HG03469 (cell line): ENCODE results near the gene ATP7A.
"Not testable (repeated sequence)": the region's sequence is repeated elsewhere in the genome, so short reads cannot be mapped to it uniquely, and the experiment has no call there.

ENCODE experiments used
- ATAC-seq: cut with Tn5 transposase; IDR thresholded peaks from one replicate; pipeline ENCODE4 v1.9.1; 2021; ENCODE audit warnings: mild to moderate bottlenecking, moderate library complexity, moderate number of reproducible peaks; ENCODE audit not compliant: unreplicated experiment

Gene ATP7A

GRCh38 chrX:77945031-77945430, 34.5 kb downstream of the ATP7A start:
- ATAC-seq: not testable (repeated sequence)

- ATAC-seq: no peak
These were observed 35.5 kb downstream of the ATP7A start for GRCh38 chrX:77945910-77946545.

GRCh38 chrX:77946571-77946970, 36.1 kb downstream of the ATP7A start:
- no peak for ATAC-seq

- ATAC-seq: no peak
These were observed 39.3 kb downstream of the ATP7A start for GRCh38 chrX:77949840-77950239.

- no peak for ATAC-seq
These were observed 41.7 kb downstream of the ATP7A start for GRCh38 chrX:77952173-77952572.

GRCh38 chrX:77953302-77953701, 42.8 kb downstream of the ATP7A start:
- no peak for ATAC-seq

GRCh38 chrX:77953708-77954107, 43.2 kb downstream of the ATP7A start:
- no peak for ATAC-seq

- no peak for ATAC-seq
These were observed 50.1 kb downstream of the ATP7A start for GRCh38 chrX:77960567-77960966.

- no peak for ATAC-seq
These were observed 50.6 kb downstream of the ATP7A start for GRCh38 chrX:77961063-77961462.

- no peak for ATAC-seq
These were observed 51.8 kb downstream of the ATP7A start for GRCh38 chrX:77962068-77962902.

GRCh38 chrX:77966361-77966760, 55.9 kb downstream of the ATP7A start:
- ATAC-seq: no peak

- no peak for ATAC-seq
These were observed 57.1 kb downstream of the ATP7A start for GRCh38 chrX:77967631-77968030.

- no peak for ATAC-seq
These were observed 59.0 kb downstream of the ATP7A start, which contains the start of gene PGAM4 for GRCh38 chrX:77969538-77969937. Gene PGAM4 (minus strand): TSS chrX:77969638. CDS start chrX:77969638, 0 bp downstream.

GRCh38 chrX:77975755-77976154, 65.3 kb downstream of the ATP7A start:
- ATAC-seq: no peak

GRCh38 chrX:77977095-77977494, 66.6 kb downstream of the ATP7A start:
- ATAC-seq: no peak

- ATAC-seq: no peak
These were observed 67.0 kb downstream of the ATP7A start for GRCh38 chrX:77977518-77977917.

- ATAC-seq: no peak
These were observed 69.4 kb downstream of the ATP7A start for GRCh38 chrX:77979870-77980269.

- no peak for ATAC-seq
These were observed 101.4 kb downstream of the ATP7A start for GRCh38 chrX:78011846-78012245.

GRCh38 chrX:78019586-78020483, 109.3 kb downstream of the ATP7A start:
- ATAC-seq: no peak

GRCh38 chrX:78024349-78025059, 114.0 kb downstream of the ATP7A start:
- ATAC-seq: no peak

GRCh38 chrX:78027798-78028197, 117.3 kb downstream of the ATP7A start:
- ATAC-seq: no peak
